ENCODE measurements around the gene PLA2G4D. TPM values are rescaled to one million over a fixed set of nuclear protein-coding genes. Genes with fewer than 3 reads are reported as not detected.

PLA2G4D gene
- total and polyA plus RNA-seq, 7 experiments from 2014 or later: not detected

DNA sequence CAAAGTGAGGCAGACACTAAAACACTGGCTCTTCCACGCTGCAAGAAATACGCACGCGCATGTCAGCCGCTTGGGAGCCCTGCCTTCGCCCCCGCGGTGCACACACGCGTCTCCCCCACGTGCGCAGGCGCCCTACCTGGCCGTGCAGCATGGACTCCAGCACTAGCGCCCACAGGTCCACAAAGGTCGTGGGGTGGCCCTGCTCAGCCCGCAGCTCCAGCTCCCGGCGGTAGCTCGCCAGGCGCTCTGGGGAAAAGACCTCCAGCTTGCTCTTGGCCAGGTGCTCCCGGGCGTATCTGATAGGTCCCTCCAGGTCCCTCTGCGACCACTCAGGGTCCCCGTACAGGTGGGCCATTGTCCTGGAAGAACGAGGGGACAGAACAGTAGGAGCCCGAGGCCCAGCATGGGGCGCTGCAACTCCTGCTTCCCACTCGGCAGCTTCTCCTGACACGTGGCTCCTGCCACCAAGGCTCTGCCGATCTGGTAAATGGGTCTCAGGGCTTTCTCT is 14.9 kb downstream of the PLA2G4D start:
- Mint-ChIP-seq H3K4me1 (peaks cover 1 to 4% (median 4%) of the 10 kb centered on the region in 7 donors), H3K9me3 (no peaks in the 10 kb centered on the region), H3K4me3 (no peak overlapping the region), H3K27ac (no peak overlapping the region), H3K36me3 (no peaks in the 10 kb centered on the region), H3K27me3 (peaks cover 0 to 38% (median 11%) of the 10 kb centered on the region in 5 donors)
- Histone ChIP-seq H3K27ac (ENCODE audit: low read depth, low read length) (no peak overlapping the region), H3K9me3 (ENCODE audit: control insufficient read depth in 2 of 3, low read length in 3 of 3) (no peaks in the 10 kb centered on the region), H3K27me3 (ENCODE audit: control insufficient read depth in 2 of 2, insufficient read depth in 2 of 2, low read length in 2 of 2) (no peaks in the 10 kb centered on the region), H3K4me3 (ENCODE audit: low read length) (no peak overlapping the region), H3K36me3 (ENCODE audit: control insufficient read depth in 2 of 3, insufficient read depth in 3 of 3, low read length in 3 of 3) (no peaks in the 10 kb centered on the region), H3K4me1 (ENCODE audit: control insufficient read depth in 2 of 2, insufficient read depth in 2 of 2, low read length in 2 of 2) (no peaks in the 10 kb centered on the region)
- ChIA-PET POLR2A (no interaction called here), CTCF (interaction anchor here (1.2 kb wide), 1 partner anchor 19 kb away, joined by 4 read pairs; no protein-coding TSS in a partner anchor)
- intact Hi-C loops (cut with micrococcal nuclease): no loop called here
- no peak for DNase-seq
- no peak for ATAC-seq

GRCh38 chr15:42078903-42079302 is 15.5 kb downstream of the PLA2G4D start:
- no peak overlapping the region for H3K4me3 ChIP-seq (ENCODE audit: low read length)
- H3K4me1 ChIP-seq (ENCODE audit: control insufficient read depth in 2 of 2, insufficient read depth in 2 of 2, low read length in 2 of 2): no peaks in the 10 kb centered on the region
- ChIA-PET POLR2A (no interaction called here), CTCF (interaction anchor here (1.2 kb wide), 1 partner anchor 18 kb away, joined by 4 read pairs; no protein-coding TSS in a partner anchor)
- no peaks in the 10 kb centered on the region for H3K36me3 ChIP-seq (ENCODE audit: control insufficient read depth in 2 of 3, insufficient read depth in 3 of 3, low read length in 3 of 3)
- no peaks in the 10 kb centered on the region for H3K4me1 Mint-ChIP-seq
- no peak for ATAC-seq
- DNase-seq: no peak
- H3K27me3 ChIP-seq (ENCODE audit: control insufficient read depth in 2 of 2, insufficient read depth in 2 of 2, low read length in 2 of 2): no peaks in the 10 kb centered on the region
- intact Hi-C loops (cut with micrococcal nuclease): no loop called here
- no peak overlapping the region for H3K4me3 Mint-ChIP-seq
- no peak overlapping the region for H3K27ac ChIP-seq (ENCODE audit: low read depth, low read length)
- peaks cover 0 to 42% (median 7%) of the 10 kb centered on the region in 5 donors for H3K27me3 Mint-ChIP-seq
- H3K9me3 Mint-ChIP-seq: no peaks in the 10 kb centered on the region
- H3K9me3 ChIP-seq (ENCODE audit: control insufficient read depth in 2 of 3, low read length in 3 of 3): no peaks in the 10 kb centered on the region
- no peaks in the 10 kb centered on the region for H3K36me3 Mint-ChIP-seq
- H3K27ac Mint-ChIP-seq: no peak overlapping the region

- Histone ChIP-seq H3K4me1 (ENCODE audit: control insufficient read depth in 2 of 2, insufficient read depth in 2 of 2, low read length in 2 of 2) (no peaks in the 10 kb centered on the region), H3K36me3 (ENCODE audit: control insufficient read depth in 2 of 3, insufficient read depth in 3 of 3, low read length in 3 of 3) (no peaks in the 10 kb centered on the region), H3K9me3 (ENCODE audit: control insufficient read depth in 2 of 3, low read length in 3 of 3) (no peaks in the 10 kb centered on the region), H3K27ac (ENCODE audit: low read depth, low read length) (no peak overlapping the region), H3K4me3 (ENCODE audit: low read length) (no peak overlapping the region), H3K27me3 (ENCODE audit: control insufficient read depth in 2 of 2, insufficient read depth in 2 of 2, low read length in 2 of 2) (no peaks in the 10 kb centered on the region)
- ChIA-PET POLR2A (no interaction called here), CTCF (no interaction called here)
- H3K9me3 Mint-ChIP-seq: no peaks in the 10 kb centered on the region
- H3K27me3 Mint-ChIP-seq: peaks cover 0 to 43% (median 4%) of the 10 kb centered on the region in 5 donors
- ATAC-seq (no peak), DNase-seq (no peak)
- H3K27ac Mint-ChIP-seq: no peak overlapping the region
- H3K4me1 Mint-ChIP-seq: no peaks in the 10 kb centered on the region
- no peak overlapping the region for H3K4me3 Mint-ChIP-seq
- intact Hi-C loops (cut with micrococcal nuclease): no loop called here
- no peaks in the 10 kb centered on the region for H3K36me3 Mint-ChIP-seq
Observed at GRCh38 chr15:42077689-42078088, 16.7 kb downstream of the PLA2G4D start.

GRCh38 chr15:42073418-42073817 is 20.9 kb downstream of the PLA2G4D start:
- H3K36me3 Mint-ChIP-seq: peaks cover 0 to 6% (median 0%) of the 10 kb centered on the region in 5 donors
- H3K4me3 ChIP-seq (ENCODE audit: low read length): no peak overlapping the region
- ChIA-PET CTCF (interaction anchor here (1.2 to 1.9 kb wide), 2 partner anchors 8 to 84 kb away, joined by 3 to 7 read pairs; no protein-coding TSS in a partner anchor), POLR2A (no interaction called here)
- H3K27me3 ChIP-seq (ENCODE audit: control insufficient read depth in 2 of 2, insufficient read depth in 2 of 2, low read length in 2 of 2): no peaks in the 10 kb centered on the region
- no peak overlapping the region for H3K4me3 Mint-ChIP-seq
- H3K36me3 ChIP-seq (ENCODE audit: control insufficient read depth in 2 of 3, insufficient read depth in 3 of 3, low read length in 3 of 3): no peaks in the 10 kb centered on the region
- no peaks in the 10 kb centered on the region for H3K9me3 ChIP-seq (ENCODE audit: control insufficient read depth in 2 of 3, low read length in 3 of 3)
- H3K4me1 ChIP-seq (ENCODE audit: control insufficient read depth in 2 of 2, insufficient read depth in 2 of 2, low read length in 2 of 2): no peaks in the 10 kb centered on the region
- ATAC-seq: no peak
- no peak overlapping the region for H3K27ac ChIP-seq (ENCODE audit: low read depth, low read length)
- intact Hi-C loops (cut with micrococcal nuclease): no loop called here
- H3K27me3 Mint-ChIP-seq: peaks cover 3 to 31% (median 5%) of the 10 kb centered on the region in 5 donors
- no peak overlapping the region for H3K27ac Mint-ChIP-seq
- no peaks in the 10 kb centered on the region for H3K9me3 Mint-ChIP-seq
- H3K4me1 Mint-ChIP-seq: no peaks in the 10 kb centered on the region
- no peak for DNase-seq

DNA sequence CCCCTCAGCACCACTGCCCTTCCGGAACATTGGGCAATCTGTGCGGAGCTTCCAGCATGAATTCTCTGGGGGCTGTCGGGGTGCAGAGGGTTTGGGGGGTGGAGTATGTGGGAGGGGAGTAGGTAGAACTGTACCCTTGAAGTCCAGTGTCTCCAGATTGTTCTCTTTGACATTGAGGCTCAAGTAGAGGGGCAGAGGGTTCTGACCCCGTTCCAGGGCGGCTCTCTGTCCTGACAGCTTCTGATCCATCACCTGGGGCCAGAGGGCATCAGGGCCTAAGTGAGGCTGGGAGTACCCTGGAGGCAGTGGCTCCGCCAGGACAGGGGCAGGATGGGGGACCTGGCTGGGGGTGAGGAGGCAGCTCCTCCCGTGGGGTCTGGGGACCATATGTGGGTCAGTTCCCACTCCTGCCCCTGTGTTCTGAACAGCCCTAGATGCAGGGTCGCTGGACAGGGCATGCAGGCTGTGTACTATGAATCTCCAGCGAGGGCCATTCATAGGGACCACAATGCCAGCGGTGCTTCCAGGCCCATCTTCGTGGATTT is 22.1 kb downstream of the PLA2G4D start:
- ATAC-seq: no peak
- POLR2A ChIA-PET: no interaction called here

GRCh38 chr15:42071717-42072116 is 22.6 kb downstream of the PLA2G4D start:
- CTCF ChIA-PET: interaction anchor here (1.9 kb wide), 1 partner anchor 10 kb away, joined by 7 read pairs; no protein-coding TSS in a partner anchor
- H3K4me3 Mint-ChIP-seq: no peak overlapping the region
- POLR2A ChIA-PET: no interaction called here
- DNase-seq: no peak
- H3K4me1 ChIP-seq (ENCODE audit: control insufficient read depth in 2 of 2, insufficient read depth in 2 of 2, low read length in 2 of 2): no peaks in the 10 kb centered on the region
- peaks cover 0 to 3% (median 0%) of the 10 kb centered on the region in 3 experiments for H3K9me3 ChIP-seq (ENCODE audit: control insufficient read depth in 2 of 3, low read length in 3 of 3)
- intact Hi-C loops (cut with micrococcal nuclease): no loop called here
- peaks cover 0 to 10% (median 0%) of the 10 kb centered on the region in 5 donors for H3K36me3 Mint-ChIP-seq
- H3K36me3 ChIP-seq (ENCODE audit: control insufficient read depth in 2 of 3, insufficient read depth in 3 of 3, low read length in 3 of 3): no peaks in the 10 kb centered on the region
- no peak overlapping the region for H3K27ac ChIP-seq (ENCODE audit: low read depth, low read length)
- ATAC-seq: no peak
- H3K27ac Mint-ChIP-seq: no peak overlapping the region
- peaks cover 0 to 2% (median 0%) of the 10 kb centered on the region in 7 donors for H3K4me1 Mint-ChIP-seq
- no peak overlapping the region for H3K4me3 ChIP-seq (ENCODE audit: low read length)
- H3K27me3 Mint-ChIP-seq: peaks cover 8 to 25% (median 12%) of the 10 kb centered on the region in 5 donors
- H3K9me3 Mint-ChIP-seq: peaks cover 0 to 10% (median 3%) of the 10 kb centered on the region in 11 donors
- no peaks in the 10 kb centered on the region for H3K27me3 ChIP-seq (ENCODE audit: control insufficient read depth in 2 of 2, insufficient read depth in 2 of 2, low read length in 2 of 2)

More for the DNA sequence above, 22.1 kb downstream of the PLA2G4D start:
- no peak overlapping the region for H3K4me3 ChIP-seq (ENCODE audit: low read length)
- Mint-ChIP-seq H3K4me1 (no peaks in the 10 kb centered on the region), H3K27ac (no peak overlapping the region), H3K36me3 (peaks cover 0 to 10% (median 0%) of the 10 kb centered on the region in 5 donors), H3K27me3 (peaks cover 5 to 25% (median 9%) of the 10 kb centered on the region in 5 donors), H3K4me3 (no peak overlapping the region), H3K9me3 (peaks cover 0 to 6% (median 3%) of the 10 kb centered on the region in 11 donors)
- H3K27ac ChIP-seq (ENCODE audit: low read depth, low read length): no peak overlapping the region
- no peaks in the 10 kb centered on the region for H3K4me1 ChIP-seq (ENCODE audit: control insufficient read depth in 2 of 2, insufficient read depth in 2 of 2, low read length in 2 of 2)
- H3K36me3 ChIP-seq (ENCODE audit: control insufficient read depth in 2 of 3, insufficient read depth in 3 of 3, low read length in 3 of 3): no peaks in the 10 kb centered on the region
- no peak for DNase-seq
- intact Hi-C loops (cut with micrococcal nuclease): no loop called here
- CTCF ChIA-PET: interaction anchor here (1.9 kb wide), 1 partner anchor 10 kb away, joined by 7 read pairs; no protein-coding TSS in a partner anchor
- H3K27me3 ChIP-seq (ENCODE audit: control insufficient read depth in 2 of 2, insufficient read depth in 2 of 2, low read length in 2 of 2): no peaks in the 10 kb centered on the region
- peaks cover 0 to 3% (median 0%) of the 10 kb centered on the region in 3 experiments for H3K9me3 ChIP-seq (ENCODE audit: control insufficient read depth in 2 of 3, low read length in 3 of 3)

- CTCF ChIA-PET: no interaction called here
Observed at GRCh38 chr15:42070976-42071350, 23.4 kb downstream of the PLA2G4D start.

More at GRCh38 chr15:42070976-42071350, 23.4 kb downstream of the PLA2G4D start:
- Histone ChIP-seq H3K27me3 (ENCODE audit: control insufficient read depth in 2 of 2, insufficient read depth in 2 of 2, low read length in 2 of 2) (no peaks in the 10 kb centered on the region), H3K4me1 (ENCODE audit: control insufficient read depth in 2 of 2, insufficient read depth in 2 of 2, low read length in 2 of 2) (no peaks in the 10 kb centered on the region), H3K27ac (ENCODE audit: low read depth, low read length) (no peak overlapping the region), H3K4me3 (ENCODE audit: low read length) (no peak overlapping the region), H3K9me3 (ENCODE audit: control insufficient read depth in 2 of 3, low read length in 3 of 3) (peaks cover 0 to 3% (median 0%) of the 10 kb centered on the region in 3 experiments), H3K36me3 (ENCODE audit: control insufficient read depth in 2 of 3, insufficient read depth in 3 of 3, low read length in 3 of 3) (no peaks in the 10 kb centered on the region)
- peaks cover 0 to 12% (median 0%) of the 10 kb centered on the region in 5 donors for H3K36me3 Mint-ChIP-seq
- peaks cover 0 to 17% (median 4%) of the 10 kb centered on the region in 11 donors for H3K9me3 Mint-ChIP-seq
- H3K4me3 Mint-ChIP-seq: no peak overlapping the region
- POLR2A ChIA-PET: no interaction called here
- no peak for DNase-seq
- no peak overlapping the region for H3K27ac Mint-ChIP-seq
- intact Hi-C loops (cut with micrococcal nuclease): no loop called here
- no peak for ATAC-seq
- H3K4me1 Mint-ChIP-seq: peaks cover 0 to 7% (median 4%) of the 10 kb centered on the region in 7 donors
- H3K27me3 Mint-ChIP-seq: peaks cover 11 to 27% (median 16%) of the 10 kb centered on the region in 5 donors

Measured in naive thymus-derived CD4-positive, alpha-beta T cell (primary cell).